ENCODE data around the gene GDI1.

Gene GDI1

DNA sequence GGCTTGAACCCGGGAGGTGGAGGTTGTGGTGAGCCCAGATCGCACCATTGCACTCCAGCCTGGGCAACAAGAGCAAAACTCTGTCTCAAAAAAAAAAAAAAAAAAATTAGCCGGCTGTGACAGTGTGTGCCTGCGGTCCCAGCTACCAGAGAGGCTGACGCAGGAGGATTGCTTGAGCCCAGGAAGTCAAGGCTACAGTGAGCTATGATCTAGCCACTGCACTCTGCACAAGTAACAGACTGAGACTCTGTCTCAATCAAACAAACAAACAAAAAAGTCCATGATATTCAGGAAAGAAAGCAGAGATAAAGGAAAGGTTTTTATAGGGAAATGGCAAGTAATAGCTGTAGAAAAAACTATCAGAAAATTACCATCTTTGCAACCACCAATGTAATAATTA lies 44.2 kb downstream of the GDI1 start:
- no peak for DNase-seq (ENCODE audit: low read depth, low spot score)

DNA sequence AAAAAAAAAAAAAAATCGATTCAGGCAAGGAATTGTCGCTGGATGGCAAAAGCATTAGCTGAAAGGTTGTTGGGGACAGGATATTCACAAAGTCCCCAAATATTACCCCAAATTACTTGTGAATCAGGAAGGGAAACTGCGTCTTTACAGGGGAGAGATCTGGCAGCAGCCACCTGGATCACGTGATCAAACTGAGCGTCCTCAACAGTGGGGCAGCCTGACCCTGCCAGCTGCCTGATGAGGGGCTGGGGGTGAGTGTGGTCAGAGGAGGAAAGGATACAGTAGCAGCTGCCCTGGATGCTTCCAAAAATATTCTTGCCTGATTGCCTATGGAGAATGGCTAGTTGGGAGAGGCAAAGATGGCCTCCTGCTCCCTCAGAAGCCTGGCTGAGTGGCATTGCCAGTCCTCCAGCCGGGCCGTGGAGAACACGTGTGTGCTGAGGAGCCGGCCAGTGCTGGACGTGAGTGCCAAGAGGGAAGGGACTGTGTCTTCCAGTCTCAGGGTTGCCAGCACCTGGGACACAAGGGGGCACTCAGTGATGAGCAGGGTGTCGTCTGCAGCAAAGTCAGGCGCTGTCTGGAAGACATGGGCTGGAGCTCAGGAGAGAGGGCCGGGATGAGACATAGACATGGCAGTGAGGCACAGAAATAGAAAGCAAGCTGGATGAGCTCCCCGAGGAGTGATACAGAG lies 45.1 kb downstream of the GDI1 start:
- no peak for DNase-seq (ENCODE audit: low read depth, low spot score)

DNA sequence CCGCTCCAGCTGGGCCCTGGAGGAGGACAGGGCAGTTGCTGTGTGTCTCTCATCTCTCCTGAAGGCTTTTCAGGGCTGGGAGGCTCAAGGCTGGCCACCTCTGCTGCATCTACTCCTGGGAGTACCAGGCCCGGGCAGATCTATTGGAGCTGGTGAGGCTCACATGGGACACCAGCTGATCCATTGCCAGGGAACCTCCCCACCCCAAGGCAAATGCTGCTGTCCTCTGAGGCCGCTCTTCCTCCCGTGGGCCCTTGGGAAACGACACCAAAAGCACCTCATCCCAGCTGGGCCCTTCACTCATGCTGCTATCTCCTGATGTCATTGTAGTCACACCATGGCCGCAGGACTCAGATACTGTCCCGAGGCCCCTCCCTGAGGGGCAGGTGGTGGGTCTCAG lies 45.8 kb downstream of the GDI1 start:
- no peak for DNase-seq (ENCODE audit: low read depth, low spot score)

DNA sequence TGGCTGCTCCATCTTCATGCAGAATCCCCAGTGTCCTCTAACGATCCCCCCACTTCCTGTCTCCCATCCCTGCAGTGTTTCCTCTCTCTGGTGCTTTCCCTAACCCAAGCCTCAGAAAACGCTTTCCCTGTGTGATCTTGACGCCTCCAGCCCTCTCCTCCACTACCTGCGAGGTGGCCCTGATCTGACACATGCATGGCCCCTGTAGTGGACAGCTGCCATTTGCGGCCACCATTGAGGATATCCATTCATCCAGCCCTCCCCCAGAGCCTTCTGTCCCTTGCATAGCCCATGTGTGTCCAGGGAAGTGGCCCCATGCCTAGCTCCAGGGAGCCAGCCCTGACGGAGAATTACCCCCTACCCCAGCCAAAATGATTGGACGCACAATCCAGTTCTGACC lies 46.4 kb downstream of the GDI1 start:
- no peak for DNase-seq (ENCODE audit: low read depth, low spot score)

DNA sequence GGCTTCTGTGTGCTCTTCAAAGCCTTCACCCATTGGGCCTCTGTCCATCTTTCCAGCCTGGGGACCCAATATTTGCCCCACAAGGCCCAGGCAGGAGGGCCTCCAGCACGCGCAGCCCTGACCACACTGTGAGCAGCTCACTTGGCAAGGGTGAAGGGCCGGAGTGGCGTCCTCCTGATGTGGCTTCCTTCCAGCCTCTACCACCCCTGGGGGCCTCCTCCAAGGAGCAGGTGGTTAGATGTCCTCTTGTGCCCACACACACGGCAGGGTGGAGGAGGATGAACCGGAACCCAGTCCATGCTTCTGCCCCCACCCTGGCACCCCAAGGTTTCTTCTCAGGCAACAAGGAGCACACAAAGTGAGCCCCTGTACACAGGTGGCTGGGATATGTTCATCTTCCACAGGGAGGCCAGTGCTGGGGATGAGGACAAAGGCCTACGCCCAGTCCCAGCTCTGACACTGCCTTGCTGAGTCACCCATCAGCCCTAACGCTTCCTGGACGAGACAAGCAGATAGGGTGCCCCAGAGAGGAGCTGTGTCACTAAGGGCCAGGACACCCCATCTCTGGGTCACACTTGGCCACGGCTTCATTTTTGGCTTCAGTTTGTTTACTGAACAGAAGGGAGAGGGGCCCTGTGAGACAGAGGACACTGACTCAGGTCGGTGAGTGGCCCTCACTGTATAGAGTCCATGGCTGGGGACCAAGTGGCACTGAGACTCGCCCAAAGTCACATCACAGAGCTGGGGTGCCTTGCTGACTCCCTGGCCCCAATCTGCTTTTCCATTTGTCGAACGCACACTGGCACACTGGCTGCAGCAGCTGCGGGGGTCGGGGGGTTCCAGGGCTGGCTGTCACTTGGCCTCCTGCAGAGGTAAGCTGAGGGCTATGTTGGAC lies 47.5 kb downstream of the GDI1 start:
- DNase-seq (ENCODE audit: low read depth, low spot score), result no peak

DNA sequence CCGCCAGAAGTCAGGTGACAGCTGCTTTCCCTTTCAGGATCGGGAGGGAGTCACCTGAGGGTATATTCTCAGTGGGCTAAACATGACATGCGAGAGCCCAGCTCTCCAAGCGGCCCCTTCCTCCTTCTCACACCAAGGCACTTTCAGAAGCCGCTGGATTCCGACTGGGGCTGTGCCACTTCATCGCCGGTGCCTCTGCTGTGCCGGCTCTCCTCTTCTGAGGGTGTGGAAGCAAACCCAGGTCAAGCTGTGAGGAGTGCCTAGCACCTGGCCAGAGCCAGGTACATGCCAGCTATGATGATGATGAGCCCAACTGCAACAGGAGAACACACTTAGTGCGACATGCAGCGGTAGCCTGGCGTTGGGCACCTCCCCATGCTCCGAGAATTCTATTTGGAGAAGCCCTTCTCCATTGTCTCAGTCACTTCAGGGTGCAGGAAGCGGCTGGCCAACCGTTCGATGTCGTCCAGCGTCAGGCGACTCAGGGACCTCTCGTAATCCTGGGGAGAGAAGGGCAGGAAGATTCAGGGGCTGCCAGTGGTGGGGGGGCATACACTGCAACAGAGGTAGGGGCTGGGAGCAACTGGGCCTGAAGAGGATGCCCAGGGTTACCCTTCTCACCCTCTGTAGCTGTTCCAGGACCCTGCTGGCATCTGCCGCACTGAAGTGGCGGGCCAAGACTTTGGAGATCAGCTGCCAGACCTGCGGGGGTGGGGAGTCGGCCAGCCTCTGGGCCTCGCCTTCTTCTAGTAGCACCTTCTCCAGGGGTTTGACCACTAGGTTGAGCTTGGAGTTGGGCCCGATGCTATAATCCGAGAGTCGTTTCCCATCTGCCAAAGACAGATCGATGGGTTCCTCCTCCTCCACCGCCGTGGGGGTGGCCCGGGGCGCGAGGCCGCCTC lies 48.4 kb downstream of the GDI1 start:
- no peak for DNase-seq (ENCODE audit: low read depth, low spot score)

DNA sequence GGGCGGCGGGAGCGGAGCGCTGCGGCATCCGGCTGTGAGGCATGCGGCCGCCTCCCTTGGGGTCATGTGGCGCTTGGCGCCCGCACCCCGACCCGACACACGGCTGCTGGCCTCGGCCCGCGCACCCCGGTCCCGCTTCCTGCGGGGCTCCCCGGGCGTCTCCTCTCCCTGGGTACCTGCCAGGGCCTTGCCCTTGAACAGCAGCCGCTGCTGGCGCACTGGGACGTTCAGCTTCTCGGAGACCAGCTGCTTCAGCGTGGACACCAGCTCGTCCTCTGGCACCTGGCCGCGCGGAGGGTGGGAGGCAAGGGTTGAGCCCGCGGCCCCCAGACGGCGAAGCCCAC lies 49.1 kb downstream of the GDI1 start:
- DNase-seq (ENCODE audit: low read depth, low spot score), result no peak

DNA sequence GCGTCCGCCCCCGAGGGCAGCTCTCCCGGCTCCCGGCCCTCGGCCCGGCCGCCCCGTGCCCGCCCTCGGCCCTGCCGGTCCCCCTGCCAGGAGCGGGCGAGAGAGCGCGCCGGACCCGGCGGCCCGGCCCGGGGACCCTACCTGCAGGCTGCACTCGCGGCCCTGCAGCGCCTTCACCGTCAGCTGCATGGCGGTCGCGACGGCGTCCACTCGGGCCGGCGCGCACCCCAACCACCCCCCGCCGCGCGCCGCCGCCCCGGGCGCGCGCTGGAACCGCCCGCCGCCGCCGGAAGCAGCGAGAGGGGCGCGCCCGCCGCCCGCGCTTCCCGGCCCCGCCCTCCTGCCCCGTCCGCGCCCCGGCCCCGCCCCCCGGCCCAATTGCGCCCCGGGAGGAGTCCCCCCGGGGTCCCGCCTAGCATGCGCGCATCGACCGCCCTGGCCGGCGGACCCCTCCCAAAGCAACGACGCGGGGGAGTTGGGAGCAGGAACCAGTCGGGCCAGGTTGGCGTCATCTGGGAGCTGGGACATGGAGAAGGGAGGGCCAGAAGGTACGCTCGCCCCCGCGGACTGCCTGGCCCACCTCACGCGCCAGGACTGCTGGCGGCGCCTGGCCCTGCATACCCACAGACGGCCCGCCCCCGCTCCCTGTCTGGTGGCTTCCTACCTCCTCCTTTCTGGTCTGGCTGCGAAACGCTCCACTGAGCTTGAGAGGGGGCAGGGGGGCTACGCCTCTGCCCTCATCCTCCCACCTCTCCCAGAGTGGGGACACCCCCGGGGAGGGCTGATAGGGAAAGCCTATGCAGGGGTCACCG lies 49.6 kb downstream of the GDI1 start, which contains the start of gene UBL4A:
TSS of gene UBL4A (minus strand) at position 220 of the 812 bp plus-strand sequence. CDS start at position 189, 31 bp downstream.
- no peak for DNase-seq (ENCODE audit: low read depth, low spot score)

DNA sequence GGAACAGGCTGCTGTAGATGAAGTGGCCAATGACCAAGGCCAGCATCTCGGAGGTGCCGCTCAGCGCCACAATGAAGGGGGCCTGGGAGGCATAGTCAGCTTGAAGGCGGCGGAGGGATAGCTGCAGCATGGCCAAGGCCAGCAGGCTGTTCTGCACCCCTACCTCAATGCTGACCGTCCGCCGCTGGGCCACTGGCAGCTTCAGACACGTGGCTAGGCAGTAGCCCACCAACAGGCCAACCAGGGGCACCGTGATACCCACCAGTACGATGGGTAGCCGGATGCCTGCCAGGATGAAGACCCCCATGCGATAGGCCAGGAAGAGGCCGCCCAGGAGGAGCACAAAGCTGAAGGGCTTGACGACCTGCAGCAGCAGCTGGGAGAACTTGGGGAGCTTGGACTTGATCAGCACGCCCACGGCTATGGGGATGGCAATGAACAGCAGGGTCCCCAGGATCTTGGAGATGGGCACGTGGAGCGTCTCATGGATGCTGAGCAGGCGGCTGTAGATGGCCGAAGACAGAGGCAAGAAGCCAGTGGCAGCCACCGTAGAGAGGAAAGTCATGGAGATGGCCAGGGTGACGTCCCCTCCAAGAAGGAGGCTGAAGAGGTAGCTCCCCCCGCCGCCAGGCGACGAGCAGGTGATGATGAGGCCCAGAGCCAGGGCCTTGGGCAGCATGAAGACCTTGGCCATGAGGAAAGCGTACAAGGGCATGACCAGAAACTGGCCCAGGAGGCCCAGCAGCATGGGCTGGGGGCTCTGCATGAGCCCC lies 50.8 kb downstream of the GDI1 start:
- DNase-seq (ENCODE audit: low read depth, low spot score), result no peak

DNA sequence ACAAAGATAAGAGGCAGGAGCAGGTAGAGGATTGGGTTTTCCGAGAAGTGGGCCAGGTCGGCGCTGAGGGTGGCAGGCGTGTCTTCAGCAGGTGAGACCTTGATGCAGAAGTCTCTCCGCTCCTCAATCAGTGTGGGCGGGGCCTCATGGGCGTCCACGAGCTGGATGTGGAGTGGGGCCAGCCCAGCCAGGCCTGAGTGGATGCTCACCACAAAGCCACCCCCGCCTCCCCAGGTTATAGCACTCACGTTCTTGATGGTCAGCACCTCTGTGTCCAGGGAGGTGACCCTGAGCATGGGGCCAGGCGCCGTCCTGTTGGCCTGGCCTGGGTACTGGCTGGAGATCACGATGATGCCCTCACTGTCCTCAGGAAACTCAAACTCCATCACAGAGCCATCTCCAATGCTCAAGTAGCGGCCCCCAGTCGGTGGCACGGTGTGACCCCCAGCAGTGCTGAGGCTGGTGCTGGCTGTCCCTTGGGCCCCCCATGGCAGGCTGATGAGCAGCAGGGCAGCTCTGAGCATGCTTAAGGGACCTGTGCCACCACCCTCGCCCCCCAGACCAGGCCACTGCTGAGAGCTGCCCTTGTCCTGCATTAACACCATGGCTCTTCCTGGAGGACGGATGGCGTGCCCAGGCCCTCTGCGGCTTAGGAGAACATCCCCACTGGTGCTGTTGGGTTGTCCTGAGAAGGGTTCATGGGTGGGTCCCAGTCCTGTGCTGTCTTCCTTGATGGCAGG lies 51.6 kb downstream of the GDI1 start:
- DNase-seq (ENCODE audit: low read depth, low spot score), result no peak

DNA sequence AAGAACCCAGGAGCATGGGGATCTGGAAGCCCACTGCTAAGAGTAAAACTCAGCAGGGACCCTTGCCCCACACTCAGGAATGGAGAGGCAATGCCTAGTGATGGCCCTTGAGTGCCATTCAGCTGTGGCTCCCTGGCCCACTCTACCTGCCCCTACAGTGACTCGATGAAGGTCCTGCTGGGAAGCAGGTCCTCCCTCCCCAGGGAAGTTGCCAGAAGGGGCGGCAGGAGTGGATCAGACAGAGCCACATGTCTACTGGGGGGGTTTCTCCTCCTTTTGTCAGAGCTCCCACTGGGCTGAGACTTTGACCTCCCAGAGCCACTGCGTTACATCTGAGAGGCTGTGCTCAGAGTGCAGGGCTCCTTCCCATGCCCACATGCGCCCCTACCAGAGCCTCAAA lies 52.2 kb downstream of the GDI1 start:
- no peak for DNase-seq (ENCODE audit: low read depth, low spot score)

DNA sequence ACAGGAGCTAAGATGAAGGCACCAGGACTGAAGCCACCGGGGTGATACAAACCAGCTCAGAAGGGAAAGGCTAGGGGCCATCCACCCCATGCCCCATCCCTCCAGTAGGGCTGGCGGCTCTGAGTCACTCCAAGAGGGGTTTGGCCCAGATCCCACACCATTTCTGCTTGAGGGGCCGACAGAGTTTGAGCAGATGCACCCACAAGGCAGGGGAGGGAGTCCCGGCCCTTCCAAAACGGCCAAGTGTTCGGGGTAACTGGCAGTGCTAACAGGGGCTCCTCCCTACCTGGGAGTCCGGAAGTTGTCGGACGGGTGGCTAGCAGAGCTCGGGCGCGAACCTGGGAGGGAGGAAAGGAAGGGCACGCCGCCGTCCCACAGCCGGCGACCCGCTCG lies 53.1 kb downstream of the GDI1 start:
- no peak for DNase-seq (ENCODE audit: low read depth, low spot score)

DNA sequence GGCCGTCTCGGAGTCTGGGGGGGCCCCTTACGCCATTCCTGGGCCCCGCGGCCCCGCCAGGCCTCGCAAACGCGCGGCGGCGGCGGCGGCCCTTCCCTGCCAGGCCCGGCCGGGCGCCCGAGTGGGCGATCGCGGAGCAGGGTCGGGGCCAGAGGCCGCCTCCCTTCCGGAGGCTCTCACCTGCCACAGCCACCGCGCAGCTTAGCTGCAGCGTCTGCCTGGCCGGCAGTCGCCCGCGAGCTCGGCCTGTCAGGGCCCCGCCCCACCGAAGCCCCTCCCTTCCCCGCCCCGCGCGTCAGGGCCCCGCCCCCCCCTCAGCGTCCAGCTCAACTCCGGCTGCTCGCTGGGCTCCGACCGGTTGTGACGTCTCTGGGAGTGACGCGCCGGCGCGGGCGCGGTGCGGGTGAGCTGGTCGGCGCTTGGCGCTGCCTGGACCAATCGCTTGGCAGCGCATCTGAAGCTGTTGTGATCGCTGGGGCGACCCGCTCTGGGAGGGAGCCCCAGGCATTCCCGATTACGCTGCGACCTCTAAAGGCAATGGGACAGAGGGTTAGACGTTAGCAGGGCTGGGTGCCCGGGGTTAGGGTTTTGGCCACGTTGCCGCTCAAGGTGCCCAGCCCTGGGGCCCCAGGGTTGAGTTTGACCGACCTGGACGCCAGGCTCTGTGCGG lies 53.6 kb downstream of the GDI1 start, which contains the start of gene SLC10A3:
TSS of gene SLC10A3 (minus strand) at position 216 of the 670 bp plus-strand sequence. CDS start 1,689 bp downstream, outside the sequence.
- DNase-seq (ENCODE audit: low read depth, low spot score), result peak; percentile 69

Data from brain pericyte (primary cell).